ENCODE measurements around the gene HSDL1.

DNA sequence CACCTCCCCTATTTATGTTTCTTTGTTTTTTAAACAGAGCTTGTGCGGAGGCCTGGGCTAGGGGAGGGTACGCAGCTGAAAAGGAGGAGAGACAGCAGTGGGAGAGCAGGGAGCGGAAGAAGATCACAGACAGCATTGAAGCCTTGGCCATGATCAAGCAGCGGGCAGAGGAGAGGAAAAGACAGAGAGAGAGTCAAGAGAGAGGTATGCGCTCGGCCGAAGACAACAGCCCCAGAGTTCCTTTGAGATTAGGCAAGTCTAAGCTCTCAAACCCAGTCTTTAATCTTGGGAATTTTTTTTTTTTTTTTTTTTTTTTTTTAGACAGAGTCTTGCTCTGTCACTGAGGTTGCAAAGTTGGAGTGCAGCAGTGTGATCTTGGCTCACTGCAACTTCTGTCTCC is 20.8 kb upstream of the HSDL1 start:
- TF ChIP-seq, protein P1, sequence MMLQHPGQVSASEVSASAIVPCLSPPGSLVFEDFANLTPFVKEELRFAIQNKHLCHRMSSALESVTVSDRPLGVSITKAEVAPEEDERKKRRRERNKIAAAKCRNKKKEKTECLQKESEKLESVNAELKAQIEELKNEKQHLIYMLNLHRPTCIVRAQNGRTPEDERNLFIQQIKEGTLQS (IDR thresholded peaks at IDR 0.05): no peak
- TF ChIP-seq, protein P2, sequence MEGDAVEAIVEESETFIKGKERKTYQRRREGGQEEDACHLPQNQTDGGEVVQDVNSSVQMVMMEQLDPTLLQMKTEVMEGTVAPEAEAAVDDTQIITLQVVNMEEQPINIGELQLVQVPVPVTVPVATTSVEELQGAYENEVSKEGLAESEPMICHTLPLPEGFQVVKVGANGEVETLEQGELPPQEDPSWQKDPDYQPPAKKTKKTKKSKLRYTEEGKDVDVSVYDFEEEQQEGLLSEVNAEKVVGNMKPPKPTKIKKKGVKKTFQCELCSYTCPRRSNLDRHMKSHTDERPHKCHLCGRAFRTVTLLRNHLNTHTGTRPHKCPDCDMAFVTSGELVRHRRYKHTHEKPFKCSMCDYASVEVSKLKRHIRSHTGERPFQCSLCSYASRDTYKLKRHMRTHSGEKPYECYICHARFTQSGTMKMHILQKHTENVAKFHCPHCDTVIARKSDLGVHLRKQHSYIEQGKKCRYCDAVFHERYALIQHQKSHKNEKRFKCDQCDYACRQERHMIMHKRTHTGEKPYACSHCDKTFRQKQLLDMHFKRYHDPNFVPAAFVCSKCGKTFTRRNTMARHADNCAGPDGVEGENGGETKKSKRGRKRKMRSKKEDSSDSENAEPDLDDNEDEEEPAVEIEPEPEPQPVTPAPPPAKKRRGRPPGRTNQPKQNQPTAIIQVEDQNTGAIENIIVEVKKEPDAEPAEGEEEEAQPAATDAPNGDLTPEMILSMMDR (IDR thresholded peaks at IDR 0.05 in 2 of 3, conservative IDR thresholded peaks at IDR 0.05 in 1 of 3; ENCODE audit: borderline replicate concordance in 1 of 3, insufficient read depth in 1 of 3, low read depth in 2 of 3, low read length in 2 of 3): no peak
- TF ChIP-seq POLR2AphosphoS5 (IDR thresholded peaks at IDR 0.05; ENCODE audit: low read depth, low read length): no peak
- no peak for TF ChIP-seq POLR2A (IDR thresholded peaks at IDR 0.05; ENCODE audit: borderline replicate concordance, extremely low read depth, insufficient read depth, insufficient read length)

Measured in HCT116 (cell line).